Trophoblast cell (in vitro differentiated cells and primary cell): ENCODE results near the gene ANKMY1.

Experiments used
- DNase-seq, 2 donors: peaks; one replicate each; pipeline ENCODE4 v3.0.0-alpha.2; 2016
- H2AFZ ChIP-seq: 2 replicates; pipeline ENCODE4 v1.6.1; 2013; ENCODE audit warnings: low read length, moderate library complexity, mild to moderate bottlenecking; ENCODE audit not compliant: insufficient read depth, poor library complexity
- H2AK5ac ChIP-seq: 2 replicates; pipeline ENCODE4 v1.6.1; 2013; ENCODE audit warnings: mild to moderate bottlenecking, low read length
- H2BK120ac ChIP-seq: 2 replicates; pipeline ENCODE4 v1.6.1; 2013; ENCODE audit warnings: low read length, mild to moderate bottlenecking, moderate library complexity; ENCODE audit not compliant: insufficient read depth, poor library complexity
- H2BK12ac ChIP-seq: 2 replicates; pipeline ENCODE4 v1.6.1; 2013; ENCODE audit warnings: mild to moderate bottlenecking, low read length, moderate library complexity
- H2BK5ac ChIP-seq: 2 replicates; pipeline ENCODE4 v1.6.1; 2013; ENCODE audit warnings: low read length, low read depth, moderate library complexity, mild to moderate bottlenecking; ENCODE audit not compliant: poor library complexity
- H3K14ac ChIP-seq: 2 replicates; pipeline ENCODE4 v1.6.1; 2013; ENCODE audit warnings: mild to moderate bottlenecking, low read length
- H3K18ac ChIP-seq: 2 replicates; pipeline ENCODE4 v1.6.1; 2013; ENCODE audit warnings: mild to moderate bottlenecking, low read length
- H3K23ac ChIP-seq: 2 replicates; pipeline ENCODE4 v1.6.1; 2013; ENCODE audit warnings: low read length
- H3K27ac ChIP-seq: 2 replicates; pipeline ENCODE4 v1.5.1; 2013; ENCODE audit warnings: low read depth, mild to moderate bottlenecking, inconsistent platforms, low read length, moderate library complexity
- H3K27me3 ChIP-seq: 2 replicates; pipeline ENCODE4 v1.6.1; 2013; ENCODE audit warnings: inconsistent platforms, mild to moderate bottlenecking, low read length, moderate library complexity; ENCODE audit not compliant: insufficient read depth
- H3K36me3 ChIP-seq, 2 experiments: 1 replicate in 1 of 2; 2 replicates in 1 of 2; pipeline ENCODE4 v1.6.1; 2013; ENCODE audit warnings: low read length in 2 of 2, mild to moderate bottlenecking in 2 of 2, moderate library complexity in 1 of 2; ENCODE audit not compliant: insufficient read depth in 2 of 2, control insufficient read depth in 1 of 2
- H3K4ac ChIP-seq: 2 replicates; pipeline ENCODE4 v1.6.1; 2013; ENCODE audit warnings: low read depth, mild to moderate bottlenecking, low read length, moderate library complexity
- H3K4me1 ChIP-seq, 2 experiments: 1 replicate in 1 of 2; 2 replicates in 1 of 2; pipeline ENCODE4 v1.6.1; 2013; ENCODE audit warnings: low read length in 2 of 2, mild to moderate bottlenecking in 2 of 2, moderate library complexity in 1 of 2; ENCODE audit not compliant: insufficient read depth in 2 of 2, control insufficient read depth in 1 of 2
- H3K4me2 ChIP-seq: 2 replicates; pipeline ENCODE4 v1.6.1; 2013; ENCODE audit warnings: inconsistent platforms, mild to moderate bottlenecking, low read length, moderate library complexity
- H3K4me3 ChIP-seq: 2 replicates; pipeline ENCODE4 v1.5.1; 2013; ENCODE audit warnings: mild to moderate bottlenecking, low read depth, low read length, inconsistent platforms
- H3K79me1 ChIP-seq: one replicate; pipeline ENCODE4 v1.6.1; 2013; ENCODE audit warnings: low read length
- H3K79me2 ChIP-seq: 2 replicates; pipeline ENCODE4 v1.6.1; 2013; ENCODE audit warnings: low read length, mild to moderate bottlenecking; ENCODE audit not compliant: control insufficient read depth, insufficient read depth, poor library complexity
- H3K9ac ChIP-seq: 2 replicates; pipeline ENCODE4 v1.6.1; 2013; ENCODE audit warnings: mild to moderate bottlenecking, low read length
- H3K9me3 ChIP-seq: 2 replicates; pipeline ENCODE4 v1.6.1; 2013; ENCODE audit warnings: low read depth, mild to moderate bottlenecking, control low read depth, inconsistent platforms, low read length; ENCODE audit not compliant: insufficient read depth
- H4K12ac ChIP-seq: 2 replicates; pipeline ENCODE4 v1.6.1; 2013; ENCODE audit warnings: low read depth, mild to moderate bottlenecking, low read length, moderate library complexity
- H4K8ac ChIP-seq: 2 replicates; pipeline ENCODE4 v1.6.1; 2013; ENCODE audit warnings: low read depth, mild to moderate bottlenecking, low read length, moderate library complexity
- H4K91ac ChIP-seq: one replicate; pipeline ENCODE4 v1.6.1; 2013; ENCODE audit warnings: low read depth, mild to moderate bottlenecking, low read length, moderate library complexity
- WGBS: extraction: QIAGEN DNeasy Blood & Tissue Kit; methylation state at CpG from one replicate; pipeline ENCODE4 v1.1.7; 2013; ENCODE audit warnings: missing lambda C conversion rate; ENCODE audit not compliant: insufficient read length, insufficient coverage; ENCODE audit errors: extremely low coverage; 5-methylcytosine and 5-hydroxymethylcytosine counted together

Gene ANKMY1

DNA sequence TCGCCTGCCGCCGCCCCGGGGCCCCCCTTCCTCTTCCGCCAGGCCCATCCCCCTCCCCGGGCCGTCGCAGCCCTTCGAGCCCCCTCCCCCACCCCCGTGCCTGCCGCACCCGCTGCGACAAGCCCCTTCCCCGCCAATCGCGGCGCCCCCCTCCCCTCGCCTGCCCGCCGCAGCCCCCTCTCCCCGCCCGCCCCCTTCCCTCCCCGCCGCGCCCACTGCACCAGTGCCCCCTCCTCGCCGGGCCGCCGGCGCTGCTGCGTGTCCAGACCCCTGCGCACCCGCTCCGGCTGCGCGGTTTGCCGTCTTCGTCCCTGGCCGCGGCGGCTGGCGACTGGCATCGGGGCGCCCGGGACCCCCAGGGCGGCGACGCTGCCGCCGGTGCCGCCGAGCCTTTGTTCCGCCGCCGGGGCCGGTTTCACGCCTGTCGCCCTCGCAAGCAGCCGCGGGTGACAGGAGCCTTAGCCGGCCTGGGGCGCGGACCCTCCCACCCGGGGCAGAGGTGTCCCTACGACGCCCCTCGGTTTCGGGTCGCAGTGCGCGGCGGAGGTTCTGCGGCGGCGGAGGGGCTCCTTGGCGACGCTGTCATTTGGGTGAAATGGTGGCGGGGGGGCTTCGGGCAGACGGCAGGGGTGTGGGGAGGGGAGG lies 104.2 kb downstream of the ANKMY1 start:
- H3K4me3 ChIP-seq: peak overlapping the region; percentile 71
- peak overlapping the region; percentile 42 for H3K4ac ChIP-seq
- no peaks in the 10 kb centered on the region for H3K27me3 ChIP-seq
- peak overlapping the region; percentile 55 for H4K12ac ChIP-seq
- H3K79me1 ChIP-seq: peaks cover 52% of the 10 kb centered on the region
- H2BK5ac ChIP-seq: peak overlapping the region; percentile 6
- peak overlapping the region; percentile 39 for H2BK120ac ChIP-seq
- no peak overlapping the region for H2AFZ ChIP-seq
- H3K9ac ChIP-seq: no peak overlapping the region
- peak overlapping the region; percentile 4 for H2AK5ac ChIP-seq
- peak overlapping the region; percentile 21 for H4K8ac ChIP-seq
- peak overlapping the region; percentile 51 for H3K18ac ChIP-seq
- H3K23ac ChIP-seq: no peak overlapping the region
- H4K91ac ChIP-seq: peak overlapping the region; percentile 80
- no peak overlapping the region for H3K14ac ChIP-seq
- peaks cover 23% of the 10 kb centered on the region for H3K79me2 ChIP-seq
- H3K9me3 ChIP-seq: no peaks in the 10 kb centered on the region
- H3K4me1 ChIP-seq: peaks cover 42 to 61% of the 10 kb centered on the region in 2 experiments
- DNase-seq: no peak
- no peaks in the 10 kb centered on the region for H3K36me3 ChIP-seq
- no peak overlapping the region for H2BK12ac ChIP-seq
- peak overlapping the region; percentile 50 for H3K27ac ChIP-seq
- peak overlapping the region; percentile 75 for H3K4me2 ChIP-seq
- WGBS: no CpG with 5 or more reads among the region's 81 CpGs

DNA sequence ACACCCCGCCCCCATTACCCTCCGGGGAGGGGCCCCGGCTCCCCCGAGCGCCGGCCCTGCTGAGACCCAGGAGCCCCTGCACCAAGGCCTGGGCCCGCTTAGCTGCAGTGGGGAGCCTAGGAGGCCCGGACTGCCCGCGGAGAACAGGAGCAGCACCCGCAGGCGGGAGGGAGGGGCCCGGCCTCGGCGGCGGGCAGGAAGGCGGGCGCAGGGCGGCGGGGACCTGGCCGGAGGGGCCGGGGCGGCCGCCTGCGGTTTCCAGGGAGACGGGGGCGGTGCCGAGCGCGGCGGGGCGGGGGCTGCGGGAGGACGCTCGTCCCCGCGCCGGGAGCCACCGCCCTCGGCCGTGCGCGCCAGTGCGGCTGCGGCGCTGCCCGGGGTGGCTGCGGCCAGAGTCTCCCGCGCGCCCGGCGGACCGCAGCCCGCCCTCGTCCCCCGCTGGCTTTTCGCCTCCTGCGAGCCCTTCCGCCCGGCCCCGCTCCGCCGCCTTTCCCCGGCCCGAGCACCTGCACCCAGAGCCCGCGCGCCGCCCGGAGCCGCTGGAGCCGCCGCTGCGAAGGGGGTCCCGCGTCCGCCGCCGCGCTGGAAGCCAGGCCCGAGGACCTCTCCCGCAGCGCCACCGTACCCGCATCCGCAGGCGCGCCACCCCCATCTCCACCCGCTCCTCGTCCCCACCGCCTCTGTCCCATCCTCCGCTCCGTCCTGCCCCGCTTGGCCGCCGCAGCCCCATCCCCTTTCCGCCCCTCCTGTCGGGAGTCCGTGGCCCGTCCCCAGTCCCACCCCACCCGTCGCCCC lies 105.1 kb downstream of the ANKMY1 start:
- Histone ChIP-seq H3K27ac (peak overlapping the region; percentile 80), H4K8ac (peak overlapping the region; percentile 63), H3K9ac (peak overlapping the region; percentile 26), H3K79me2 (peaks cover 23% of the 10 kb centered on the region), H4K91ac (peak overlapping the region; percentile 93), H3K36me3 (no peaks in the 10 kb centered on the region), H3K18ac (peak overlapping the region; percentile 66), H3K23ac (no peak overlapping the region), H2AK5ac (no peak overlapping the region), H2AFZ (no peak overlapping the region), H2BK12ac (no peak overlapping the region), H3K4ac (peak overlapping the region; percentile 68), H3K79me1 (peaks cover 44% of the 10 kb centered on the region), H3K4me2 (peak overlapping the region; percentile 83), H3K9me3 (no peaks in the 10 kb centered on the region), H3K27me3 (no peaks in the 10 kb centered on the region), H3K14ac (peak overlapping the region; percentile 81), H4K12ac (peak overlapping the region; percentile 59), H2BK120ac (peak overlapping the region; percentile 26), H3K4me1 (peaks cover 34 to 52% of the 10 kb centered on the region in 2 experiments), H2BK5ac (peak overlapping the region; percentile 53), H3K4me3 (peak overlapping the region; percentile 84)
- DNase-seq: peak; percentile 75 to 87
- no CpG with 5 or more reads among the region's 103 CpGs for WGBS

DNA sequence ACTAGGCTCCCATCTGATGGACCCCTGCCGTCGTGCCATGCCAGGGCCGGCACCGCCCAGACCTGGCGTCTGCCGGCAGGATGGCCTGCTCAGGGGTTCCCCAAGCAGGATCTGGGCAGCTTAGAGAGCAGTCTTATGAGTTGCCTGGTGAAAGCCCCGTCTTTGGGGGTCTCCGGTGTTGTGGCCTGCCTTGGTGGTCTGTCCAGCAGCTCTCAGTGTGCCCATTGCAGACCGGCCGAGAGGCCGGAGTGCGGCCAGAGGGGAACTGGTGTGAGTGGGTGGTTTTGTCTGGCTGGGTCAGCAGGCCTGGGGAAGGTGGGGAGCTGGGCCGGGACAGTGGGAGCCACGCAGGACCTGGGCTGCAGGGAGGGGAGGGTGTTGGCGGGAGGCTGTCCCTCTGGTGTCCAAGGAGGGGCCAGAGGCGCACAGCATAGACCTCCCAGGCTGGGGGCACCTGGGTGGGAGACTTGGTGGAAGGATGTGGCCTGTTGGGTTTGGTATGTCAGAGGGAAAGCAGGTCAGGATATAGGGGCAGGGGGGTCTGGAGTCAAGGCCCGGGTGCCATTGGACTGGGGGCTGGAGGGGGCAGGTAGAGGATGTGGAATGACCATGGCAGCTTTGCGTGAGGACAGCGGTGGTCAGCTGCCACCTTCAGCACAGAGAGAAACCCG lies 105.9 kb downstream of the ANKMY1 start:
- peaks cover 29 to 47% of the 10 kb centered on the region in 2 experiments for H3K4me1 ChIP-seq
- H3K9ac ChIP-seq: peak overlapping the region; percentile 25
- peak overlapping the region; percentile 0 for H2AK5ac ChIP-seq
- H2BK120ac ChIP-seq: no peak overlapping the region
- DNase-seq: no peak
- H2AFZ ChIP-seq: no peak overlapping the region
- peak overlapping the region; percentile 50 for H3K18ac ChIP-seq
- H3K27me3 ChIP-seq: no peaks in the 10 kb centered on the region
- H3K4me2 ChIP-seq: peak overlapping the region; percentile 83
- peak overlapping the region; percentile 67 for H4K91ac ChIP-seq
- no peak overlapping the region for H3K23ac ChIP-seq
- H4K12ac ChIP-seq: no peak overlapping the region
- peaks cover 38% of the 10 kb centered on the region for H3K79me1 ChIP-seq
- no CpG with 5 or more reads among the region's 20 CpGs for WGBS
- H2BK12ac ChIP-seq: peak overlapping the region; percentile 21
- H3K36me3 ChIP-seq: no peaks in the 10 kb centered on the region
- H3K14ac ChIP-seq: peak overlapping the region; percentile 50
- H3K9me3 ChIP-seq: no peaks in the 10 kb centered on the region
- H3K4me3 ChIP-seq: peak overlapping the region; percentile 62
- H4K8ac ChIP-seq: peak overlapping the region; percentile 15
- H3K79me2 ChIP-seq: peaks cover 19% of the 10 kb centered on the region
- H2BK5ac ChIP-seq: peak overlapping the region; percentile 7
- peak overlapping the region; percentile 77 for H3K27ac ChIP-seq
- H3K4ac ChIP-seq: no peak overlapping the region

DNA sequence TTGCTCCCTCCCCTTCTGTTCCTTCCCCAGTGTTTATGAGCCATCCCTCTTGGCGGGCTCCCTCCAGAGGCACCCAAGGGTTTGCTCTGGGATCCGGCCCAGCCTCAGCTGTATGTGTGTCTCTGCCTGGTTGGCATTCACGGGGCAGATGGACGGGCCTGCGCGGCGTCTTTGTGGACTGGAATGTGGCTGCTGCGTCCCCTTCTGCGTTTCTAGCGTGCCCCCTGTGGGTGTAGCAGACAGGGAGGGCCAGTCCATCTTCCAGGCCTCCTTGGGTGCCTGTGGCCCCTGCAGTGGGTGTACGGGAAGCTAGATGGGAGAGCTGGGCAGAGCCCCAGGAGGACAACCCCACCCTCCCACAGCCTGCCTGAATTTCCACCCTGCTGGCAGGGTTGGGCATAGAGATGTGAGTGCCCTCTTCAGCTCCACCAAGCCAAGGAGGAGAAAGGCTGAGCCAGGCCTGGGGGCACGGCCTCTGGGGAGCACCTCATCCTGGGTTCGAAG lies 106.6 kb downstream of the ANKMY1 start:
- Histone ChIP-seq H3K79me1 (peaks cover 31% of the 10 kb centered on the region), H3K79me2 (peaks cover 17% of the 10 kb centered on the region), H3K27me3 (no peaks in the 10 kb centered on the region), H4K12ac (no peak overlapping the region), H4K8ac (no peak overlapping the region), H2BK120ac (no peak overlapping the region), H4K91ac (no peak overlapping the region), H3K4ac (no peak overlapping the region), H3K23ac (no peak overlapping the region), H3K18ac (no peak overlapping the region), H3K9ac (no peak overlapping the region), H3K9me3 (no peaks in the 10 kb centered on the region), H2AK5ac (no peak overlapping the region), H3K4me3 (no peak overlapping the region), H3K4me1 (peaks cover 21 to 39% of the 10 kb centered on the region in 2 experiments), H3K4me2 (no peak overlapping the region), H3K36me3 (no peaks in the 10 kb centered on the region), H3K14ac (no peak overlapping the region), H2AFZ (no peak overlapping the region), H2BK5ac (no peak overlapping the region), H2BK12ac (no peak overlapping the region), H3K27ac (no peak overlapping the region)
- WGBS: no CpG with 5 or more reads among the region's 13 CpGs
- DNase-seq: peak; percentile 45 to 58
